Retinal pigment epithelial cell (primary cell): ENCODE measurements around the gene PLCB3.

Experiments used
- DNase-seq: peaks from one replicate; pipeline ENCODE4 v3.0.0-alpha.2; 2010; ENCODE audit warnings: low read depth
- H3K4me3 ChIP-seq: 2 replicates; pipeline ENCODE4 v1.5.1; 2011; ENCODE audit warnings: mild to moderate bottlenecking, low read length, control low read depth, moderate library complexity
- TF ChIP-seq, protein P1 (sequence below): conservative IDR thresholded peaks from 2 replicates; pipeline ENCODE4 v1.5.1; 2011; ENCODE audit warnings: low read depth, low read length, control low read depth, inconsistent platforms

PLCB3 gene

DNA sequence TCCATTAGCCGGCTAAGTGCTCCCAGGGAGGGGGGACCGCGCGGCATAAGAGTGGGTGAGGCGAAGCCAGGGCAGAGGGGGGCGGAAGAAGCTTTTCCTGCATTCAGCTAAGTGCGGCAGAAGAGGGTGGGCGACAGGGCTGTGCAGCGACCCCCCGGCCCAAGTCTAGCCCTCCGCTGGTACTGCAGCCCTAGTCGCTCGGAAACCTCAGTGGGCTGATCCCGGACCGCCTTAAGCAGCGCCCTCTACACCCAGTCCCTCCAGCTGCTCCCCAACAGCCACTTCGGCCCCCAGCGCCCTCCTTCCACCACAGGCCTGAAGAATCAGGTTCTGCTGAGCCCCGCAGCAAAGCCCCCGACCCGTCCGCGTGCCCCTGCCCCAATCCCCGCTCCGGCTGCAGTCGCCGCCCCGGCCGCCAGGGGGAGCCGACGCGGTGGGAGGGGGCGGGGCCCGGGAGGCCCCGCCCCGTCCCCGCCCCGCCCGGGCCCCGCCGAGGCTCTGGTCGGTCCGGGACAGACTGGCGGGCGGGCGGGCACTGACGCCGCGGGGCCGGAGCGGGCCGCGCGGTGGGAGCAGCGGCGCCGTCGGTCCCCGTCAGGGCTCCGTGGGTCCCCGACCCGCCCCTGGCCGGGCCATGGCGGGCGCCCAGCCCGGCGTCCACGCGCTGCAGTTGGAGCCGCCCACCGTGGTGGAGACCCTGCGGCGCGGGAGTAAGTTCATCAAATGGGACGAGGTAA, at the start of gene PLCB3:
Gene PLCB3 (plus strand): TSS at position 515 of the 737 bp plus-strand sequence. CDS start 120 bp downstream, at position 635.
- no peak for DNase-seq
- peak within 1 kb of the TSS; percentile 74 for H3K4me3 ChIP-seq
- TF ChIP-seq, protein P1, sequence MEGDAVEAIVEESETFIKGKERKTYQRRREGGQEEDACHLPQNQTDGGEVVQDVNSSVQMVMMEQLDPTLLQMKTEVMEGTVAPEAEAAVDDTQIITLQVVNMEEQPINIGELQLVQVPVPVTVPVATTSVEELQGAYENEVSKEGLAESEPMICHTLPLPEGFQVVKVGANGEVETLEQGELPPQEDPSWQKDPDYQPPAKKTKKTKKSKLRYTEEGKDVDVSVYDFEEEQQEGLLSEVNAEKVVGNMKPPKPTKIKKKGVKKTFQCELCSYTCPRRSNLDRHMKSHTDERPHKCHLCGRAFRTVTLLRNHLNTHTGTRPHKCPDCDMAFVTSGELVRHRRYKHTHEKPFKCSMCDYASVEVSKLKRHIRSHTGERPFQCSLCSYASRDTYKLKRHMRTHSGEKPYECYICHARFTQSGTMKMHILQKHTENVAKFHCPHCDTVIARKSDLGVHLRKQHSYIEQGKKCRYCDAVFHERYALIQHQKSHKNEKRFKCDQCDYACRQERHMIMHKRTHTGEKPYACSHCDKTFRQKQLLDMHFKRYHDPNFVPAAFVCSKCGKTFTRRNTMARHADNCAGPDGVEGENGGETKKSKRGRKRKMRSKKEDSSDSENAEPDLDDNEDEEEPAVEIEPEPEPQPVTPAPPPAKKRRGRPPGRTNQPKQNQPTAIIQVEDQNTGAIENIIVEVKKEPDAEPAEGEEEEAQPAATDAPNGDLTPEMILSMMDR = peak; percentile 52

DNA sequence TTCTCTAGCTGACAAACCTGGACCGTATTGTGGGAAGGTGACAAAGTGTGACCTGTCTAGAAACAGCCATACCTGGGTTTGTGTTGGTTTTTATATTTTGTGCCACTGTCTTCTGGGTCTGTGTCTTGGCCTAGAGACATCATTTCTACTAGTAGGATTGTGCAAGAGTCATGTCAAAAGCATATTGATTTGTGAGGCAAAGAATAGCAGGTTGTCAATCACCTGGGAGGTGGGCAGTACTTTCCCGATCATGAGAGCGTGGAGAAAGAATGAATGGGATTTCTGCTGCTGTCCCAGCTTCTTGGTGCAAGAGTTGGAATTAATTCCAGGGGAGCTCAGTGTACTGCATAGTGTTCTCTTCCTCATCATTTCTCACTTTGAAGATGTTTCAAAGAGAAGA, 49.8 kb upstream of the PLCB3 start:
- no peak overlapping the region for H3K4me3 ChIP-seq
- no peak for DNase-seq
- TF ChIP-seq, protein P1 = no peak

DNA sequence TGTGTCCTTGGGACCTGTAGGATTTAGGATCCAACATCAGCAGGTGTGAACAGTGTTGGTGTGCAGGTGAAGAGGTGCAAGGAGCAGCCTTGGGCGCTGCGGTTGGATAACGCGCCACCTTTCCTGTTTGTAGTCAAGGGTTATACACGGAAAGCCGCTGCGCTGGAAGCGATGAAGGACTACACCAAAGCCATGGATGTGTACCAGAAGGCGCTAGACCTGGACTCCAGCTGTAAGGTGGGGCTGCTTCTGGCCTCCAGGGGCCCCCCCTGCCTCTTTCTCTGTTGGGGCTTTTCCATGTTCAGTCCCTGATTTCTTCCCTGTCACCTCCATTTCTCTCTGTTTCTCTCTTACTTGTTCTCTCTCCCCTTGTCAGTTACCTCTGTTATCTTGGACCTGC, 48.3 kb upstream of the PLCB3 start:
- DNase-seq = no peak
- H3K4me3 ChIP-seq = no peak overlapping the region
- TF ChIP-seq, protein P1 = no peak

DNA sequence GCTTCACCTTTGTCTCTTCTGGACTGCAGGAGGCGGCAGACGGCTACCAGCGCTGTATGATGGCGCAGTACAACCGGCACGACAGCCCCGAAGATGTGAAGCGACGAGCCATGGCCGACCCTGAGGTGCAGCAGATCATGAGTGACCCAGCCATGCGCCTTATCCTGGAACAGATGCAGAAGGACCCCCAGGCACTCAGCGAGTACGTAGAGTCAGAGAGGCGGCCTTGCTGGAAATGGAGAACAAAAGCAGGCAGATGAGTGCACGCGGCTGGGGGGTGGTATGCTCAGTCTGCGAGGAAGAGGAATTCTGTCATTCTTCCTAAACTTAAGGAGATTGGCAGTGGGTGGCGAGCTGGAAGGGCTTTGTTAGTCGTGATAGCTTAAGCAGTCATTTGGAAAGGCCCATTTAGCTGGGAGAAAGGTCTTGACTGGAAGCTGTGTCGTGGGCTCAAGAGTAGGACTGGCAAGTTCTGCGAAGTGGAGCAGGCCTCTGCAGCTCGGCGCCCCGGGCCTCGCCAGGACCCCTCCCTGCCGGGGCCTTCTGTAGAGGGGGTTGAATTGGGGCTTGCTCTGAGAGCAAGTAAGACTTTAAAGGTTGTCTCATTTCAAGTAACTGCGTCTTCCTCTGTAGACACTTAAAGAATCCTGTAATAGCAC, 47.8 kb upstream of the PLCB3 start:
- TF ChIP-seq, protein P1 = no peak
- H3K4me3 ChIP-seq = no peak overlapping the region
- no peak for DNase-seq

DNA sequence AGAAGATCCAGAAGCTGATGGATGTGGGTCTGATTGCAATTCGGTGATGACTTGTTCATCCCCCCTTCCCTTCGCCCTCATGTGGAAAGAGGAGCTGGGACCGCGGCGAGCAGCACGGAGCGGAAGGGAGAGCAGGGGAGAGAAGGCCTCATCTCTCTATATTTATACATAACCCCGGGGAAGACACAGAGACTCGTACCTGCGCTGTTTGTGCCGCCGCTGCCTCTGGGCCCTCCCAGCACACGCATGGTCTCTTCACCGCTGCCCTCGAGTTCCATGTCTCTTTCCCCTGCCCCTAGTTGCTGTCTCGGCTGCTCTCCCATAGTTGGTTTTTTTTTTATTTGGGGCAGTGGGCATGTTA, 47.3 kb upstream of the PLCB3 start:
- TF ChIP-seq, protein P1 = no peak
- no peak overlapping the region for H3K4me3 ChIP-seq
- DNase-seq = no peak

DNA sequence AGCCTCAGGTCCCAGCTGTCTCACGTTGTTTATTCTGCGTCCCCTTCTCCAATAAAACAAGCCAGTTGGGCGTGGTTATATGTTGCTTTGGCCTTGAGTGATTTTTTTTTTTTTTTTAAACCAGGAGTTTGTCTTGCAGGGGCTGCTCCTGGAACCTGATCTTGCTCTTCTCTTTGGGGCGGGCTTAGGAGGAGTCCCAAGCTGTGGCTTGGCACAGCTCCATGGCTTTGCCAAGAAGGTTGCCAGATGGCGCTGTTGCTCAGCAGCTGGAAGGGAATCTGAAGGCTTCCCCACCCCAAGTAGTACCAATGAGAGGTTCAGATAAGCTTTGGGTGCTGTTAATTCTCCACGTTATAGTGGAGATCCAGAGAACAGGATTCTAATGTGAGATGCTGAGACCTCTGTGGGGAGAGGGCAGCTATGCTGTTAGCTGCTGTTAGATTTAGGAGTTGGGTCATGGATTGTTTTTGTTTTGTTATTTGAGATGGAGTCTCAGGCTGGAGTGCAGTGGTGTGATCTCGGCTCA, 46.8 kb upstream of the PLCB3 start:
- TF ChIP-seq, protein P1 = peak; percentile 91
- H3K4me3 ChIP-seq = no peak overlapping the region
- DNase-seq = peak; percentile 82
